ENCODE data around the gene ARHGEF10L. TPM values are rescaled to one million over a fixed set of nuclear protein-coding genes. Genes with fewer than 3 reads are reported as not detected.

ARHGEF10L gene
- total RNA-seq, 3 donors from 2014 or later (not counting 1 experiment from before 2014, with no cell fraction given), result 0.70 to 1.7 (median 0.94) TPM

- Histone ChIP-seq H3K36me3 (ENCODE audit: control insufficient read depth, insufficient read depth, low read length) (no peaks in the 10 kb centered on the region), H3K27me3 (ENCODE audit: control insufficient read depth, insufficient read depth, low read length) (no peaks in the 10 kb centered on the region), H3K27ac (ENCODE audit: low read length) (no peak overlapping the region), H3K4me3 (ENCODE audit: low read length) (no peak overlapping the region), H3K4me1 (ENCODE audit: control insufficient read depth, insufficient read depth, low read length) (no peaks in the 10 kb centered on the region), H3K9me3 (ENCODE audit: control insufficient read depth, insufficient read depth, low read length) (no peaks in the 10 kb centered on the region)
- no peak for TF ChIP-seq CTCF (IDR thresholded peaks at IDR 0.05)
- H3K4me1 Mint-ChIP-seq, result no peaks in the 10 kb centered on the region
- no peak overlapping the region for H3K27ac Mint-ChIP-seq
- H3K27me3 Mint-ChIP-seq (ENCODE audit: low read depth in 2 of 2), result no peaks in the 10 kb centered on the region
- no peaks in the 10 kb centered on the region for H3K9me3 Mint-ChIP-seq
- WGBS (ENCODE audit: insufficient coverage), result 86% methylated on average over 3 of the region's 3 CpGs
- intact Hi-C loops (cut with micrococcal nuclease), result no loop called here
- H3K36me3 Mint-ChIP-seq, result no peaks in the 10 kb centered on the region
- H3K4me3 Mint-ChIP-seq, result no peak overlapping the region
- ATAC-seq, result no peak
- DNase-seq, result no peak
Measured at GRCh38 chr1:17598251-17598650, 58.8 kb downstream of the ARHGEF10L start.

GRCh38 chr1:17599291-17599953 is 59.9 kb downstream of the ARHGEF10L start:
- no peak overlapping the region for H3K4me3 ChIP-seq (ENCODE audit: low read length)
- no peaks in the 10 kb centered on the region for H3K36me3 ChIP-seq (ENCODE audit: control insufficient read depth, insufficient read depth, low read length)
- no peak for TF ChIP-seq CTCF (IDR thresholded peaks at IDR 0.05)
- Mint-ChIP-seq H3K9me3 (no peaks in the 10 kb centered on the region), H3K4me3 (no peak overlapping the region), H3K4me1 (no peaks in the 10 kb centered on the region), H3K27ac (no peak overlapping the region), H3K27me3 (ENCODE audit: low read depth in 2 of 2) (no peaks in the 10 kb centered on the region), H3K36me3 (no peaks in the 10 kb centered on the region)
- no peaks in the 10 kb centered on the region for H3K9me3 ChIP-seq (ENCODE audit: control insufficient read depth, insufficient read depth, low read length)
- 85% methylated on average over 12 of the region's 12 CpGs for WGBS (ENCODE audit: insufficient coverage)
- intact Hi-C loops (cut with micrococcal nuclease), result no loop called here
- H3K4me1 ChIP-seq (ENCODE audit: control insufficient read depth, insufficient read depth, low read length), result no peaks in the 10 kb centered on the region
- H3K27me3 ChIP-seq (ENCODE audit: control insufficient read depth, insufficient read depth, low read length), result no peaks in the 10 kb centered on the region
- no peak for ATAC-seq
- no peak overlapping the region for H3K27ac ChIP-seq (ENCODE audit: low read length)
- no peak for DNase-seq

- Mint-ChIP-seq H3K27me3 (ENCODE audit: low read depth in 2 of 2) (no peaks in the 10 kb centered on the region), H3K4me3 (no peak overlapping the region), H3K9me3 (no peaks in the 10 kb centered on the region), H3K27ac (no peak overlapping the region), H3K4me1 (no peaks in the 10 kb centered on the region), H3K36me3 (no peaks in the 10 kb centered on the region)
- no peak for DNase-seq
- Histone ChIP-seq H3K27me3 (ENCODE audit: control insufficient read depth, insufficient read depth, low read length) (no peaks in the 10 kb centered on the region), H3K36me3 (ENCODE audit: control insufficient read depth, insufficient read depth, low read length) (no peaks in the 10 kb centered on the region), H3K4me1 (ENCODE audit: control insufficient read depth, insufficient read depth, low read length) (no peaks in the 10 kb centered on the region), H3K4me3 (ENCODE audit: low read length) (no peak overlapping the region), H3K27ac (ENCODE audit: low read length) (no peak overlapping the region), H3K9me3 (ENCODE audit: control insufficient read depth, insufficient read depth, low read length) (no peaks in the 10 kb centered on the region)
- WGBS (ENCODE audit: insufficient coverage), result 70% methylated on average over 5 of the region's 5 CpGs
- no peak for TF ChIP-seq CTCF (IDR thresholded peaks at IDR 0.05)
- no peak for ATAC-seq
- intact Hi-C loops (cut with micrococcal nuclease), result no loop called here
Measured at GRCh38 chr1:17599954-17600300, 60.4 kb downstream of the ARHGEF10L start.

- DNase-seq (no peak), ATAC-seq (no peak)
- Mint-ChIP-seq H3K36me3 (no peaks in the 10 kb centered on the region), H3K4me3 (no peak overlapping the region), H3K4me1 (no peaks in the 10 kb centered on the region), H3K27me3 (ENCODE audit: low read depth in 2 of 2) (no peaks in the 10 kb centered on the region), H3K9me3 (no peaks in the 10 kb centered on the region), H3K27ac (no peak overlapping the region)
- Histone ChIP-seq H3K4me3 (ENCODE audit: low read length) (no peak overlapping the region), H3K27me3 (ENCODE audit: control insufficient read depth, insufficient read depth, low read length) (no peaks in the 10 kb centered on the region), H3K27ac (ENCODE audit: low read length) (no peak overlapping the region), H3K9me3 (ENCODE audit: control insufficient read depth, insufficient read depth, low read length) (no peaks in the 10 kb centered on the region), H3K36me3 (ENCODE audit: control insufficient read depth, insufficient read depth, low read length) (no peaks in the 10 kb centered on the region), H3K4me1 (ENCODE audit: control insufficient read depth, insufficient read depth, low read length) (no peaks in the 10 kb centered on the region)
- intact Hi-C loops (cut with micrococcal nuclease), result no loop called here
- TF ChIP-seq CTCF (IDR thresholded peaks at IDR 0.05), result no peak
- WGBS (ENCODE audit: insufficient coverage), result 77% methylated on average over 6 of the region's 6 CpGs
Measured at GRCh38 chr1:17600321-17600720, 60.8 kb downstream of the ARHGEF10L start.
